ENCODE measurements around the gene SERINC3. TPM values are rescaled to one million over a fixed set of nuclear protein-coding genes. Genes with fewer than 3 reads are reported as not detected.
"Not testable (repeated sequence)": the region's sequence is repeated elsewhere in the genome, so short reads cannot be mapped to it uniquely, and the experiment has no call there.

The SERINC3 gene
- total RNA-seq, 2 donors from 2014 or later = 62.8 to 76.2 TPM

- DNase-seq (no peak), ATAC-seq (no peak)
- H3K4me3 Mint-ChIP-seq = no peak overlapping the region
- no peak overlapping the region for H3K27ac Mint-ChIP-seq
- no peaks in the 10 kb centered on the region for H3K27me3 Mint-ChIP-seq
- H3K4me1 Mint-ChIP-seq = peaks cover 23% of the 10 kb centered on the region
- H3K9me3 ChIP-seq (ENCODE audit: control insufficient read depth, low read length, poor library complexity, severe bottlenecking) = no peaks in the 10 kb centered on the region
- no peaks in the 10 kb centered on the region for H3K36me3 Mint-ChIP-seq (ENCODE audit: low read depth)
Measured at GRCh38 chr20:44480097-44480496, 41.8 kb downstream of the SERINC3 start.

DNA sequence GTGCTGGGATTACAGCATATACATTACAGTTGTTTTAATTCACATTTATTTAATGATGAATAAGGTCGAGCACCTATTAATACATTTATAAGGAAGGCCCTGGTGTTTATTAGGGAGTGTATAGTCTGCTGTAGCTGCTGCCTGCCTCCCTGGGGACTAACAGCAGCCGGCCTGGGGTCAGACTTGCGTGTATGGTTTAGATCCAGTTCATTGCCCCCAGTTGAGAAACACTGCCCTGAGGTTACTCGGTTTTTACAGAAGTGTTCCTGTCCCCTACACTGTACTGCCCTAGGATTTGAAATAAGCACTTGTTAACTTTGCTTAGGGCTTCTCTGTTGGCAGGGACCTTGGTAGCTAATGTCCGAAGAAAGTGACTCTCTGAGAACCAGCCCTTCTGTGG lies 42.2 kb downstream of the SERINC3 start:
- no peaks in the 10 kb centered on the region for H3K9me3 ChIP-seq (ENCODE audit: control insufficient read depth, low read length, poor library complexity, severe bottlenecking)
- peaks cover 25% of the 10 kb centered on the region for H3K4me1 Mint-ChIP-seq
- DNase-seq (no peak), ATAC-seq (no peak)
- H3K27me3 Mint-ChIP-seq = no peaks in the 10 kb centered on the region
- H3K4me3 Mint-ChIP-seq = no peak overlapping the region
- H3K36me3 Mint-ChIP-seq (ENCODE audit: low read depth) = no peaks in the 10 kb centered on the region
- H3K27ac Mint-ChIP-seq = no peak overlapping the region

- H3K4me1 Mint-ChIP-seq = peaks cover 25% of the 10 kb centered on the region
- peak overlapping the region; percentile 14 for H3K27ac Mint-ChIP-seq
- no peaks in the 10 kb centered on the region for H3K9me3 ChIP-seq (ENCODE audit: control insufficient read depth, low read length, poor library complexity, severe bottlenecking)
- no peaks in the 10 kb centered on the region for H3K27me3 Mint-ChIP-seq
- H3K4me3 Mint-ChIP-seq = no peak overlapping the region
- ATAC-seq (no peak), DNase-seq (no peak)
- no peaks in the 10 kb centered on the region for H3K36me3 Mint-ChIP-seq (ENCODE audit: low read depth)
Measured at GRCh38 chr20:44478206-44478605, 43.7 kb downstream of the SERINC3 start.

DNA sequence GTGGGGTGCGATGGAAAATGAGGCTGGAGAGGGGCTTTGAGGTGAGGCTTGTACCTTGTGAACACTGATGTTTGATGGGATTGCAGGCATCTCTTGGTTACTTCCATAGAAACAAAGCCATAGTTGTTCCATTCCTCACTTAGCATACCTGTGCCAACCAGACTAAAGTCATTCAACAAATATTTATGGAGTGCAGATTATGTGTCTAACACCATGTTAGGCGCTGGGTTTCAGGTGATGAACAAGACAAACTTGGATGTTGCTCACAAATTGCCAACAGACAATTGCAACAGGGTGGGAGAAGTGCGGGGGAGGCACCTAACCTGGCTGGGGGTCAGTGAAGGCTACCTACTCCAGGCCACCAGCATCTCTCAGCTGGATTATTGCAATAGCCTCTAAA lies 44.7 kb downstream of the SERINC3 start:
- peak overlapping the region; percentile 15 for H3K4me3 Mint-ChIP-seq
- no peak for DNase-seq
- H3K9me3 ChIP-seq (ENCODE audit: control insufficient read depth, low read length, poor library complexity, severe bottlenecking) = no peaks in the 10 kb centered on the region
- no peaks in the 10 kb centered on the region for H3K27me3 Mint-ChIP-seq
- H3K4me1 Mint-ChIP-seq = peaks cover 25% of the 10 kb centered on the region
- H3K27ac Mint-ChIP-seq = peak overlapping the region; percentile 93
- no peak for ATAC-seq
- no peaks in the 10 kb centered on the region for H3K36me3 Mint-ChIP-seq (ENCODE audit: low read depth)

DNA sequence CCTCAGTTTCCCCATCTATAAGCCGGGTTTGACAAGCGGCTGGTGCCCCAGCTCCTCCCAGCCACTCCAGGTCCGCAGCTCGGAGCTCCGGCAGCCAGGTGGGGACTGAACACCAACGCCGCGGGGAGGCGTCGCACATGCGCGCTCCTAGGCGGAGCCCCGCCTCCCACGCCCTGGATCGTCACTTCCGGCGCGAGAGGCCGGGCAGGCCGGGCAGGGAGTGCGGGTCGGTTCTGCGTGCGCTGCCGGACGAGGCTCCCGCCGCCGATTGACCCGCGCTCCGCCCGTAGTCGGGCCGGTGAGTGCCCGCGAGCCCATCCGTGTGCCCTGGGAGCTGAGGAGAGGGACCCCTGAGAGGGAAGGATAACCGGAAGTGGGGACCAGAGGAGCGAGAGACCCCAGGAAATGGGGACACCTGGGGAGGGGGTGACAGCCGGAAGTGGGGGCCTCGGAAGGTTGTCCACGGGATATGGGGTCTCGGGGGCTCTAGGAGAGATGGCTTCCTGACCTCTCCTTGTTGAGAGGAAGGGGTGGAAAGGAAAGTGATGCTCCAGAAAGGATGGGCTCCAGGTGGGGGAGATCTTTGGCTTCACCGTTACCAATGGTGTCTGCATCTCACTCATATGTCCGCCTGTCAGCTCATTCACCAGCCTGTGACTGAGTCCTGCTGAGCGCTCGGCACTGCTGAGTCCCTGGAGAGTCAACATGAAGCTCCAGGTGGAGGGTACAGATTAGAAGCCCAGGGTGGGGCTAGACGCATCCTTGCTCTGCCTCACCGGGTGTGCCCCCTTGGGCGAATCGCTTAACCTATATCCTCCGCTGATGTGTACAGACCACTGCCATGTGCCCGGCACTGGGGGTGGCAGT lies 45.9 kb downstream of the SERINC3 start, which contains the start of gene TTPAL:
TSS of gene TTPAL (plus strand) at position 181 of the 867 bp plus-strand sequence. CDS start 4,126 bp downstream, outside the sequence.
- Mint-ChIP-seq H3K4me3 (peak within 1 kb of the TSS; percentile 96), H3K27me3 (no peaks in the 10 kb centered on the region), H3K27ac (peak within 1 kb of the TSS; percentile 93), H3K36me3 (ENCODE audit: low read depth) (no peaks in the 10 kb centered on the region), H3K4me1 (peaks cover 25% of the 10 kb centered on the region)
- ATAC-seq (peak; percentile 97), DNase-seq (peak; percentile 79 to 82 (median 81))
- no peaks in the 10 kb centered on the region for H3K9me3 ChIP-seq (ENCODE audit: control insufficient read depth, low read length, poor library complexity, severe bottlenecking)

DNA sequence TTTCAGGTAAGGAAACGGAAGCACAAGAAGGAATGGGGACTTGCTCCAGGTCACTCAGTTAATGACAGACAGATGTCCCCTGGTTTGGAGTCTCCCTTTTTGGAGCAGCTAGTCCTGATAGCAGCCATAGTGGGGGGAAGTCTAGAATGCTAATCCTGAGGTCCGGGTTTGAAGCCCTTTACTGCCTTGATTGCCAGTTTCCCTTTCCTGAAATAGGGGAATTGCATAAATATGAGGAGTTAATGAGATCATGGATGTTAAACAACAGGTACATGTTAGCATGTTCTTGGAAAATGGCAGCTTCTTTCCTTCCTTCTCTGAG lies 46.5 kb downstream of the SERINC3 start:
- ATAC-seq = no peak
- peak overlapping the region; percentile 96 for H3K4me3 Mint-ChIP-seq
- H3K4me1 Mint-ChIP-seq = peaks cover 25% of the 10 kb centered on the region
- H3K27me3 Mint-ChIP-seq = no peaks in the 10 kb centered on the region
- no peaks in the 10 kb centered on the region for H3K9me3 ChIP-seq (ENCODE audit: control insufficient read depth, low read length, poor library complexity, severe bottlenecking)
- H3K36me3 Mint-ChIP-seq (ENCODE audit: low read depth) = no peaks in the 10 kb centered on the region
- peak overlapping the region; percentile 93 for H3K27ac Mint-ChIP-seq
- no peak for DNase-seq

GRCh38 chr20:44472283-44472682 lies 49.6 kb downstream of the SERINC3 start:
- H3K36me3 Mint-ChIP-seq (ENCODE audit: low read depth); H3K4me3 Mint-ChIP-seq; DNase-seq; H3K27ac Mint-ChIP-seq; ATAC-seq; H3K9me3 ChIP-seq (ENCODE audit: control insufficient read depth, low read length, poor library complexity, severe bottlenecking); H3K27me3 Mint-ChIP-seq: not testable (repeated sequence)
- H3K4me1 Mint-ChIP-seq = peaks cover 23% of the 10 kb centered on the region

DNA sequence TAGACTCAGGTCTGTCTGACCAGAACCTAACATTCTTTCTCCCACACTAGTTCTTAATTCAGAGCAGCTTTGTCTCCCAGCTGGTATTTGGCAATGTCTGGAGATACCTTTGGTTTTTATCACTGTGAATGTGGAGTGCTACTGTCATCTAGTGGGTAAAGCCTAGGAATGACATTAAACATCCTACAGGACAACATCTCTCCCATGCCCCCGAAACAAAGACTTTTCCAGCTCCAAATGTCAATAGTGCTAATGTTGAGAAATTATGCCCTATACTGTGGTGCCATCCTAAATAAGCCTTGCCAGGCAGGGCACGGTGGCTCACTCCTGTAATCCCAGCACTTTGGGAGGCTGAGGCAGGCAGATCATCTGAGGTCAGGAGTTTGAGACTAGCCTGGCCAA lies 50.4 kb downstream of the SERINC3 start:
- peaks cover 15% of the 10 kb centered on the region for H3K4me1 Mint-ChIP-seq
- DNase-seq = no peak
- H3K4me3 Mint-ChIP-seq = no peak overlapping the region
- no peaks in the 10 kb centered on the region for H3K36me3 Mint-ChIP-seq (ENCODE audit: low read depth)
- H3K27ac Mint-ChIP-seq = no peak overlapping the region
- H3K27me3 Mint-ChIP-seq = no peaks in the 10 kb centered on the region
- H3K9me3 ChIP-seq (ENCODE audit: control insufficient read depth, low read length, poor library complexity, severe bottlenecking) = no peaks in the 10 kb centered on the region
- ATAC-seq = no peak

- H3K27me3 Mint-ChIP-seq = no peaks in the 10 kb centered on the region
- no peak overlapping the region for H3K4me3 Mint-ChIP-seq
- DNase-seq (no peak), ATAC-seq (no peak)
- peaks cover 4% of the 10 kb centered on the region for H3K4me1 Mint-ChIP-seq
- H3K9me3 ChIP-seq (ENCODE audit: control insufficient read depth, low read length, poor library complexity, severe bottlenecking) = no peaks in the 10 kb centered on the region
- no peak overlapping the region for H3K27ac Mint-ChIP-seq
- no peaks in the 10 kb centered on the region for H3K36me3 Mint-ChIP-seq (ENCODE audit: low read depth)
Measured at GRCh38 chr20:44470327-44470726, 51.5 kb downstream of the SERINC3 start.

- Mint-ChIP-seq H3K36me3 (ENCODE audit: low read depth) (no peaks in the 10 kb centered on the region), H3K4me1 (no peaks in the 10 kb centered on the region), H3K27ac (no peak overlapping the region), H3K27me3 (no peaks in the 10 kb centered on the region), H3K4me3 (no peak overlapping the region)
- DNase-seq = no peak
- no peaks in the 10 kb centered on the region for H3K9me3 ChIP-seq (ENCODE audit: control insufficient read depth, low read length, poor library complexity, severe bottlenecking)
- no peak for ATAC-seq
Measured at GRCh38 chr20:44468044-44468782, 53.7 kb downstream of the SERINC3 start.

- Mint-ChIP-seq H3K27me3 (no peaks in the 10 kb centered on the region), H3K27ac (no peak overlapping the region), H3K4me3 (no peak overlapping the region), H3K36me3 (ENCODE audit: low read depth) (no peaks in the 10 kb centered on the region), H3K4me1 (no peaks in the 10 kb centered on the region)
- DNase-seq = no peak
- H3K9me3 ChIP-seq (ENCODE audit: control insufficient read depth, low read length, poor library complexity, severe bottlenecking) = no peaks in the 10 kb centered on the region
- ATAC-seq = no peak
Measured at GRCh38 chr20:44467289-44467883, 54.5 kb downstream of the SERINC3 start.

- Mint-ChIP-seq H3K4me1 (no peaks in the 10 kb centered on the region), H3K27ac (no peak overlapping the region), H3K36me3 (ENCODE audit: low read depth) (no peaks in the 10 kb centered on the region), H3K27me3 (no peaks in the 10 kb centered on the region), H3K4me3 (no peak overlapping the region)
- no peaks in the 10 kb centered on the region for H3K9me3 ChIP-seq (ENCODE audit: control insufficient read depth, low read length, poor library complexity, severe bottlenecking)
- DNase-seq (no peak), ATAC-seq (no peak)
Measured at GRCh38 chr20:44465001-44465560, 56.8 kb downstream of the SERINC3 start.

GRCh38 chr20:44464514-44464913 lies 57.4 kb downstream of the SERINC3 start:
- H3K36me3 Mint-ChIP-seq (ENCODE audit: low read depth) = no peaks in the 10 kb centered on the region
- H3K4me3 Mint-ChIP-seq = no peak overlapping the region
- no peaks in the 10 kb centered on the region for H3K9me3 ChIP-seq (ENCODE audit: control insufficient read depth, low read length, poor library complexity, severe bottlenecking)
- no peak overlapping the region for H3K27ac Mint-ChIP-seq
- no peak for ATAC-seq
- no peaks in the 10 kb centered on the region for H3K4me1 Mint-ChIP-seq
- H3K27me3 Mint-ChIP-seq = no peaks in the 10 kb centered on the region
- DNase-seq = no peak

All from T-helper 17 cell (primary cell).